SH-SY5Y (cell line): ENCODE data around the gene ZNF385C.

Source experiments
- GATA2 ChIP-seq: IDR thresholded peaks from 2 replicates; pipeline ENCODE4 v1.6.1; 2011; ENCODE audit warnings: mild to moderate bottlenecking, low read depth, low read length
- GATA3 ChIP-seq: IDR thresholded peaks from 2 replicates; pipeline ENCODE4 v1.6.1; 2011; ENCODE audit warnings: low read depth, mild to moderate bottlenecking, low read length, moderate library complexity

DNA sequence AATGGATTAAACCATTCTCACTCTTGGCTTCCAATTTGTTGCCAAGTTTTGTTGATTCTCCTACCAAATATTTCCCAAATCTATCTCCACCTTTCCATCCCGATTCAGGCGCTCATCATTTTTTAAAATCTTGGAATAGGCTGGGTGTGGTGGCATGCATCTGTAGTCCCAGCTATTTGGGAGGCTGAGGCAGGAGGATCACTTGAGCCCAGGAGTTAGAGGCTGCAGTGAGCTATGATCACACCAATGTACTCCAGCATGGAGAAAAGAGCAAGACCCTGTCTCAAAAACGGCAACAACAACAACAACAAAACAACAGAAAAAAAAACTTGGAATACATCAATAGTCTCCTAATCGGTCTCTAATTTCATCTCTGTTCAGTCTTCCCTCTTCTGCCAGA lies 79.3 kb downstream of the ZNF385C start:
- TF ChIP-seq GATA2 (no peak), GATA3 (no peak)
